ENCODE measurements around the gene PGAM4. TPM values are rescaled to one million over a fixed set of nuclear protein-coding genes. Genes with fewer than 3 reads are reported as not detected.
"Not testable (repeated sequence)": the region's sequence is repeated elsewhere in the genome, so short reads cannot be mapped to it uniquely, and the experiment has no call there.

PGAM4 gene
- total and polyA plus RNA-seq, 5 donors: 0.34 TPM; not detected in 4

DNA sequence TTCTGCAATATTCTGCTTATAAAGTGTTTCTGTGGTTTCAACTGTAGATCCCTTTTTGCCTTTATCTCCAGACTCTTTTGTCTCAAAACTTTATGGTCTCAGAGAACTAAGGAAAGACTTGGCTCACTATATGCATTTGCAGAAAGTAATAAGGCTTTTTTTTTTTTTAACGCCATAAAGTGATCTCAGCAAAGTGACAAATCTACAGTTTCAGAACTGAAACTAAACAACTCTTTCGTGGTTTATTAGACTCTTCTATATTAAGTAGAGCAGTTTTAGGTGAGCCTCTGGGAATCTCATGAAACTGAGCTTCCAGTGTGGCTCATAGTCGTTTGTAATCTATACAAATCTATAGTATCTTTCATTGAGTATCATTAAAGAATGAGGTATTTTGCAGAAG, 43.7 kb downstream of the PGAM4 start:
- 35% methylated on average over 3 of the region's 3 CpGs for WGBS
- H3K27ac ChIP-seq (ENCODE audit: low read length): no peak overlapping the region
- no peaks in the 10 kb centered on the region for H3K4me1 ChIP-seq (ENCODE audit: control insufficient read depth, insufficient read depth, low read length)
- DNase-seq (no peak), ATAC-seq (no peak)
- H3K9me3 ChIP-seq (ENCODE audit: control insufficient read depth, low read length): no peaks in the 10 kb centered on the region
- H3K4me3 ChIP-seq (ENCODE audit: low read length): no peak overlapping the region
- H3K27me3 ChIP-seq (ENCODE audit: control insufficient read depth, insufficient read depth): no peaks in the 10 kb centered on the region
- intact Hi-C loops (cut with DNase I): no loop called here

DNA sequence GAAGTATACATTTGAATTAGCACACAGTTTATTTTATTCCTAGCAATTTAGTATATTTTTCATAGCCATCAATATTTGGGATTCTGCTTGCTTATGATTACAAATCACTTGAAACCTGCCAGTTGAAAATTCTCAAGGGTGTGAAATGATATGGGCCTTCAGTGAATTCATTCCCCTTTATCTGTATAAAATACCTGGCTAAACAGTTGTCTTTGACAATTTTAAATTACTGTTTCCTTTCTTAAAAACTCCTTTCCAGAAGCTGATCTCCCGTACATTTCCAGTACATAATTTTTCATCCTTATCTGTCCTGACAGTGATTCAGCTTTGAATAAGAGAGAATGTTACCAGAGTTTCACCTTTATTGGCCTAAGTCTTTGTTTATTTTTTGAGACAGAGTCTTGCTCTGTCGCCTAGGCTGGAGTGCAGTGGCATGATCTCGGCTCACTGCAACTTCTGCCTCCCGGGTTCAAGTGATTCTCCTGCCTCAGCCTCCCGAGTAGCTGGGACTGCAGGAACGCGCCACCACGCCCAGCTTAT, 45.0 kb downstream of the PGAM4 start:
- H3K9me3 ChIP-seq (ENCODE audit: control insufficient read depth, low read length): no peaks in the 10 kb centered on the region
- H3K4me3 ChIP-seq (ENCODE audit: low read length): no peak overlapping the region
- DNase-seq (no peak), ATAC-seq (no peak)
- H3K4me1 ChIP-seq (ENCODE audit: control insufficient read depth, insufficient read depth, low read length): no peaks in the 10 kb centered on the region
- WGBS: 92% methylated on average over 8 of the region's 8 CpGs
- H3K27ac ChIP-seq (ENCODE audit: low read length): no peak overlapping the region
- no peaks in the 10 kb centered on the region for H3K27me3 ChIP-seq (ENCODE audit: control insufficient read depth, insufficient read depth)
- intact Hi-C loops (cut with DNase I): no loop called here

DNA sequence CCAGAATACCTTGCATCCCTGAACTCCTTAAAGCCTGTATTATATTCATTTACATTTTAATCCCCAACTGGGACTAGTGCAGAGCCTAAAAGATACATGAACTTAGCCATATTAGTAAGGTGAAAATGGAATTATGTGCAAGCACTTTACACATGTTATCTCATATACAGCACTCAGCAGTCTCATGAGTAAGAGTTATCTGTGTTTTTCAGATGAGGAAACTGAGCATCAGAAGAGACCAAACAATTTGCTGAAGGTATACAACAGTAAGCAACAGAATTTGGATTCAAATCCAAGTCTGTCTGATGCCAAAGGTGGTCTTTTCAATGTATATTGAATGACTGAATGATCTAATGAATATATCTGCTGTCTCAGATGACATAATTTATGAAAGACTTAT, 46.7 kb downstream of the PGAM4 start:
- Histone ChIP-seq H3K4me1 (ENCODE audit: control insufficient read depth, insufficient read depth, low read length) (no peaks in the 10 kb centered on the region), H3K27ac (ENCODE audit: low read length) (no peak overlapping the region), H3K27me3 (ENCODE audit: control insufficient read depth, insufficient read depth) (no peaks in the 10 kb centered on the region), H3K9me3 (ENCODE audit: control insufficient read depth, low read length) (no peaks in the 10 kb centered on the region), H3K4me3 (ENCODE audit: low read length) (no peak overlapping the region)
- no peak for ATAC-seq
- intact Hi-C loops (cut with DNase I): no loop called here
- no peak for DNase-seq

DNA sequence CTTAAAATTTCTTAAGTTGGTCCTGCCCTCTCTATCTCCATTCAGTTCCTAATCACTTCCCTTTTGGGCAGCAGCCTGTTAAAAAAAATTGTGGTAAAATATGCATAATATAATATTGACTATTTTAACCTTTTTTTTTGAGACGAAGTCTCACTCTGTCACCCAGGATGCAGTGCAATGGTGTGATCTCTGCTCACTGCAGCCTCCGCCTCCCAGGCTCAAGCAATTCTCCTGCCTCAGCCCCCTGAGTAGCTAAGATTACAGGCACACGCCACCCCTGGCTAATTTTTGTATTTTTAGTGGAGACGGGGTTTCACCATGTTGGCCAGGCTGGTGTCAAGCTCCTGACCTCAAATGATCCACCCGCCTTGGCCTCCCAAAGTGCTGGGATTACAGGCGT, 50.1 kb downstream of the PGAM4 start:
- not testable (repeated sequence) for H3K4me3 ChIP-seq (ENCODE audit: low read length); H3K4me1 ChIP-seq (ENCODE audit: control insufficient read depth, insufficient read depth, low read length); DNase-seq; H3K9me3 ChIP-seq (ENCODE audit: control insufficient read depth, low read length); H3K27me3 ChIP-seq (ENCODE audit: control insufficient read depth, insufficient read depth); ATAC-seq; H3K27ac ChIP-seq (ENCODE audit: low read length)
- intact Hi-C loops (cut with DNase I): loop anchor here in 1 of 4 donors (10.0 kb wide), 1 partner anchor 105 kb away; no protein-coding TSS in a partner anchor
- 79% methylated on average over 6 of the region's 6 CpGs for WGBS

DNA sequence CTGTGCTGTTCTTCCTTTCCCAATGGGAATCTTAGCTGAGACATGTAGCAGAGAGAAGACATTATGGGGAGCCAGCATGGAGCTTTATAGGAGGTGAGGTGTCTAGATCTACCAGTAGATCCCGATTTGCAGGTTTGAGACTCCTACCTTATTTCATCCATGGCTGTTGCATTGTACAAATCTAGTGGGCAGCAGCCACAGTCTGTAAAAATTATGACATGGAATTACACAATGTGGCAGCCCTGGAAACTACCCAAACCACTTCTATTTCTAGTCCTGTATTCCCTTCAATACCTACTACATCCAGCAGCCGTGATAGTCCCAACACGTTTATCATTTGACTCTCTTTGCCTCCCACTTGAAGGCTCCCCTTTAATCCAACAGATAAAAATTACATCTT, 50.9 kb downstream of the PGAM4 start:
- ATAC-seq: no peak

More for the DNA sequence above, 50.9 kb downstream of the PGAM4 start:
- no peaks in the 10 kb centered on the region for H3K9me3 ChIP-seq (ENCODE audit: control insufficient read depth, low read length)
- no peak overlapping the region for H3K27ac ChIP-seq (ENCODE audit: low read length)
- DNase-seq: no peak
- H3K27me3 ChIP-seq (ENCODE audit: control insufficient read depth, insufficient read depth): no peaks in the 10 kb centered on the region
- H3K4me3 ChIP-seq (ENCODE audit: low read length): no peak overlapping the region
- 50% methylated on average over 3 of the region's 3 CpGs for WGBS
- no peaks in the 10 kb centered on the region for H3K4me1 ChIP-seq (ENCODE audit: control insufficient read depth, insufficient read depth, low read length)
- intact Hi-C loops (cut with DNase I): loop anchor here in 1 of 4 donors (10.0 kb wide), 1 partner anchor 106 kb away; no protein-coding TSS in a partner anchor

Other genes starting within 250 kb of the PGAM4 start
- gene ATRX, start 183.4 kb downstream of the PGAM4 start, total RNA-seq: 10 to 100 TPM; 76.7 to 92.0 (median 84.5) TPM
- gene ATRX, start 183.4 kb downstream of the PGAM4 start, polyA plus RNA-seq: 18.3 TPM
- gene MAGT1, start 74.2 kb downstream of the PGAM4 start, total RNA-seq: 10 to 100 TPM; 47.1 to 66.4 (median 59.6) TPM
- gene MAGT1, start 74.2 kb downstream of the PGAM4 start, polyA plus RNA-seq: 31.1 TPM
- 1,000 to 10,000 TPM; 1,046 to 1,477 (median 1,227) TPM for gene COX7B, start 70.2 kb downstream of the PGAM4 start, total RNA-seq
- 5,401 TPM for gene COX7B, start 70.2 kb downstream of the PGAM4 start, polyA plus RNA-seq
- gene ATP7A, start 58.9 kb downstream of the PGAM4 start, total RNA-seq: 10 to 100 TPM in 1 of 4 donors, 1 to 10 TPM in 3; 6.7 to 11.5 (median 7.8) TPM
- 1.6 TPM for gene ATP7A, start 58.9 kb downstream of the PGAM4 start, polyA plus RNA-seq
- 100 to 1,000 TPM; 421 to 475 (median 440) TPM for gene PGK1, start 134.6 kb upstream of the PGAM4 start, total RNA-seq
- gene PGK1, start 134.6 kb upstream of the PGAM4 start, polyA plus RNA-seq: 234 TPM
- gene TAF9B, start 170.0 kb upstream of the PGAM4 start, total RNA-seq: 10 to 100 TPM; 20.1 to 25.5 (median 21.9) TPM
- gene TAF9B, start 170.0 kb upstream of the PGAM4 start, polyA plus RNA-seq: 14.8 TPM

All from right cardiac atrium (tissue), 5 donors.